RPMI8226 (cell line): ENCODE data around the gene UST.
A peak's percentile ranks its signal among the peaks of the same experiment; 100 is the strongest.

Experiments used
- DNase-seq: peaks from one replicate; pipeline ENCODE4 v3.0.0-alpha.2; 2015

Gene UST

GRCh38 chr6:149052350-149053106, 305.7 kb downstream of the UST start:
- DNase-seq, result no peak

- no peak for DNase-seq
Measured at GRCh38 chr6:149053848-149054558, 307.2 kb downstream of the UST start.

DNA sequence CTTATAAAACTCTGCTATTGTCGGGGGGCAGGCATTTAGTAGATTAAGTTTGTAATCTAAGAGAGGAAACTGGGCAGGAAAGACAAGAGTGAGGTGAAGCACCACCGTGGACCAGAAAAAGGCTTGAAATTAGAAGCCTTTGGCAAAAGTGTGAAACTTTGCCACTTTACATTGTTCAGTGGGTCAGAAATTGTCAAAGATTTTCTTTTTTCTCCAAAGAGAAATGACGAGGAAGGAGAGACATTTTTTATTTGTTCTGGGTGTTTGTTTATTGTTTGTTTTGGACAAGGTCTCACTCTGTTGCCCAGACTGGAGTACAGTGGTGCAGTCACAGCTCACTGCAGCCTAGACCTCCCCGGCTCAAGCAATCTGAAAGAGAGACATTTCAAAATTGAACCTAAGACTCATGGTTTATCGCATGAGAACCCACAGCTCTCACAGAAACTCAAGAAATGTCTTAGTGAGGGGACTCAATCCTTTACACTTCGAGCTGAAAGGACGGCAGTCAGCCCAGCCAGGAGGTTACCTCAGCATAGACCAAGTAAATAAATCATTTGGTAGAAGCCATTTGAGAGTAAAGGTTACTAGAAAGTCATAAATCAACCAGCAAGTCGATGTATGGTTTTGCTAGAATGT, 307.8 kb downstream of the UST start:
- DNase-seq, result no peak

GRCh38 chr6:149055195-149055899, 308.5 kb downstream of the UST start:
- no peak for DNase-seq

- no peak for DNase-seq
Measured at GRCh38 chr6:149056777-149057463, 310.1 kb downstream of the UST start.

GRCh38 chr6:149057464-149057840, 310.6 kb downstream of the UST start:
- no peak for DNase-seq

- no peak for DNase-seq
Measured at GRCh38 chr6:149059557-149059956, 312.7 kb downstream of the UST start.

GRCh38 chr6:149060300-149060984, 313.6 kb downstream of the UST start:
- DNase-seq, result no peak

DNA sequence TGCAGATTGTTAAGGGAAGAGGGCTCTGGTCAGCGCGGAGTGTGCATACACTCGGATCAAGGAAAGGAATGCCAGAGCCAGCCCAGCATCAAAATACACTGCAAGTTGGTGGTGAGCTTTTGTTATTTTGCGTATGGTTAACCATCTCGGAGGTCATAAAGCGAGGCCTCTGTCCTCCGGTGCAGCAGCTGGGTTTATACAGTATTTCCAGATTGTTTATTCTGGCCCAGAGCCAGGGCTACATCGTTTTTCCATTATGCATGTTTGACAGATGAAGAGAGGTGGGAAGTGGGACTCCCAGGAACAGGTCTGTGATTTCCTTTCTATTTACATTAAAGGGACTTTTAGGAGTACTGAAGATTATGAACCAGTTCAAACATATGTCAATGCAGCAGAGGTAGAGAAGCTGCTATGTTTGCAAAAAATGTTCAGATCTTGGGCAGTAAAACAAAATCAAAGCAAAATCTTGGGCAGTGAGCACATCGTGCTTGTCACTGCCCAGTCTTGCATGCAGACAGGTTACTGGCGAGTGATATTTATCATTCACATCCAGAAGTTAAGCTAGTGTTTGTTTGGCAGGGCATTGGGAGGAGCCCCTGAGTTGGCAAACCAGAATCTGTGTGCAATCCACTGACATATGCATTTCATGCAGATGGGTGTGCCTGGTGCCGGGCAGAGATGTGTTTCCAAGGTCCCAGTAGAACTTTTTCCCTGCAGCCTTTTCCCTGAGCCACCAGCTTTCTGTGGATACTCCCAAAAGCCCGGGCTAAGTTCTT, 314.3 kb downstream of the UST start:
- no peak for DNase-seq

GRCh38 chr6:149061930-149062329, 315.1 kb downstream of the UST start:
- DNase-seq, result no peak

DNA sequence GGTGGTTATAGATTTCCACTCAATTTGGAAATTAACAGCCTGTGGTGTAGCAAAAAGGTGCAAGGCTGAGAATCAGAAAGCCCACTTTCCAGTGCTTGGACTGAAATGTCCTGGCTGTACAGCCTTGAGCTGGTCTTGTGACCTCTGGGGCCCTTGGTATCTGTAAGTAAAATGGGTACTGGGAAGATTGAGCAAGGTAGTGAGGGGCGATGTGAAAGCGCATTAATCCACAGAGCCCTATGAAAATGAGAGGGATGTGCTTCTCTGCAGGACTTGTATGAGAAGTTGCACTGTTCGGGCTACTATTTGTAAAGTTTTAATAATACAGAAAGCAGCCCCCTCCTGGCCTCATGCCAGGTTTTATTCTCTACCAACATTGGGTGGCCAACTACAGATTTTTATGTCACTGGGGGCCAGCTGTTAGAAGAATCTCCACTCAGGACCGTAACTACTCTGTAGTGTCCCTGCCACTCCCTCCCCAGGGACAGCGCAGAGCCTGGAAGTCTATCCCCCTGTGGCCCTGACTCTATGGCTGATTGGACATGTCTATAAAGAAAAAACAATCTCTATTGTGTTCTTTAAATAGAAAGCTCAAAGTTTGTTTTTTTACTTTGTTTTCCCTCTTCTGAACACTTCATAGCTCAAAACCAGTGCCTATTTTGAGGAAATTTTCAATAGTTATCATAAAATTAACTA, 316.0 kb downstream of the UST start:
- DNase-seq, result no peak

- DNase-seq, result no peak
Measured at GRCh38 chr6:149063468-149063867, 316.6 kb downstream of the UST start.

DNA sequence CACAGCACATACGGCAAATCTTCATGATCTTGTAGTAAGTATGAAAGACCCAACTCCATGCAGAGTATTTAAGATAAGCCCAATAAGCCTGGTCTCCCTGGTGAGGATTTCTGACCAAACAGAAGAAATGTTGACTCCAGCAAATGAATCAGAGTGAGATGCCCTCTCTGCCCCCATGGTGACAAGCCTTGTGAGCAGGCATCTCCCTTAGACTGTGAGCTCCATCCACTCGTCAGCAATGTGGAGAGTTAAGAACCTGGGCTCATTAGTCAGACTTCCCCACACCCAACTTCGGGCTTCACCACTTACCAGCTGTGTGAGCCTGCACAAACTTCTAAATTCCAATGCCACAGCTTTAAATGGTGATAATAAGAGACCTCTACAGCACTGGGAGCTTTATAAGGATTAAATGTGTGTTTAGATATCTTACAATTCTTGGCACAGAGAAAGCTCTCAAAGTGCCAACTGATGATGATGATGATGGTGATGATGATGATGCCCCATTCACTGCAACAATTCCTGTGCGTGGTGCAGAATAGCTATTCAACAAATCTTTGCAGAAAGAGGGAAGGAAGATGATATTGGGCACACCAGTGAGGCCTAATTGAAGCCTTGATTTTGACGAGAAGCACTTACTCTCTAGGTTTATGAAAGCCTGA, 317.3 kb downstream of the UST start:
- DNase-seq, result no peak

DNA sequence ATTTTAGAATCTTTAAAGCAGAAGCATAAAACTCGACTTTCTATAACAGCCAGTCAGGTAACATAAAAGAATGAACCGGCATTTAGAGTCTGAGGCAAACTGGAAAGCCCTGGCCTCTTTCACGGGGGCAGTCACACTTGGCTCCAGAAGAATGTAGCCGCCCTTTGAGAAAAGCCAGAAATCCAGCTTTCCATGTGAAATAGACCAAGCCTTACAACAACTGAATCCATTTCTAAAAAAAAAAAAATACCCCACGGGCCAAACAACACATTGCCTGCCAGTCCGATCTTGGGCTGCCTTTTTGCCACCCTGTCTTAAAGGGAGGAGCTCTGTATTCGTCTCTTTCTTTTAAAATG, 317.8 kb downstream of the UST start:
- DNase-seq, result no peak

DNA sequence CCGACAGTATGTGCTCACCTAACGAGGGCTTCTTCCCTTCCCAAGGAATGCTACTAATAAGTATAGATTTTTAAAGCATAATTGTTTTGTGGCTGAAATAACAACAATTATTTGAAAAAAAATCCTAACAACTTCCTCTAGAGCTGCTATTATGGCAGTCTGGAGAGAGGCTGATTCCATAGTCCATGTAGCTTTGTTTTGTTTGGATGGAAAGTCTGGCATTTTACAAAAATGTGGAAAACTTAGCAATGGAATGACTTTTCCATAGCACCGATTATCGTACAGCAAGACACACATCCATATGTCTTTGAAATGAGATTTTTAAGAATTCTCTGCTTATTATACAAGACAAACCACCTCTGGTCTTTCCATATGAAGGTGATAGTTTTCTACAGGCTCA, 318.3 kb downstream of the UST start:
- no peak for DNase-seq

GRCh38 chr6:149065658-149066556, 319.1 kb downstream of the UST start:
- DNase-seq, result peak; percentile 76

GRCh38 chr6:149071997-149072396, 325.2 kb downstream of the UST start:
- DNase-seq, result no peak

GRCh38 chr6:149074832-149075258, 328.0 kb downstream of the UST start:
- DNase-seq, result no peak
